ENCODE results near the gene KRT36.
A peak's percentile ranks its signal among the peaks of the same experiment; 100 is the strongest.

The KRT36 gene

DNA sequence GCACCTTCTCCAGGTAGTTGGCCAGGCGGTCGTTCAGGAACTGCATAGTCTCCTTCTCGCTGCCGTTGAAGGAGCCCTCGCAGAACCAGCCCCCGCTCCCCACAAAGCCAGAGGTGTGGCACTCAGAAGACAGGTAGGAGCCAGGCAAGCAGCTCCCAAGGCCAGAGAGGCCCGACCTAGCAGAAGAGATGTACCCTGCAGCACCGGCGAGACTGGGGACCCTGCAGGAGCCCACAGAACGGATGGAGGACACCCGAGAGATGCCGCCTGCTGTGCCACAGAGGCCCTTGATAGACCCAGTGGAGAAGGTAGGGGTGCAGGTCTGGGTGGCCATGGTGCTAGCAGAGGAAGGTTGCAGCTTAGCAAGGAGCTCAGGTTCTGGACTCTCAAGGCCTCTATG is at the start of gene KRT36:
Gene KRT36, minus strand, starts transcription at position 380 of the 400 bp plus-strand sequence. Its CDS starts 46 bp downstream, at position 334.
- DNase-seq (ENCODE audit: low spot score), result no peak

DNA sequence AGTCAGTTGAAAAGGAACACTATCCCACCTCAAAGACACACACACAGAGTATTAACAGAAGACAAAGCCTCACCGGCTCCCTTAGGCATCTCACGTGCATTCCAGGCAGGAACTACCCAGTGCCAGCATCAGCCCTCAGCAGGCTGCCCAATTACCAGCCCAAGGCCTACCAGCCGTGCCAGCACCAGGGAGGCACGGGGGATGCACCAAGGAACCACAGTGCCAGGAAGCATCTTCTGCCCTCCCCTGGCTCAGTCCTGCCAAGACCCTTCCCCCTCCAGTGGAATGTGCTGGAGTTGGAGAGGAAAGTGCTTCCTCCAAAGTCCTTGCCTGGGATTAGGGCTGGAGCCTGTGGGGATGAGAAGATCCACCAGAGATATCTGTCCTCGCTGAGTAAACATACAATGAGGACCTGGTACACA is 49.4 kb upstream of the KRT36 start:
- no peak for DNase-seq (ENCODE audit: low spot score)

DNA sequence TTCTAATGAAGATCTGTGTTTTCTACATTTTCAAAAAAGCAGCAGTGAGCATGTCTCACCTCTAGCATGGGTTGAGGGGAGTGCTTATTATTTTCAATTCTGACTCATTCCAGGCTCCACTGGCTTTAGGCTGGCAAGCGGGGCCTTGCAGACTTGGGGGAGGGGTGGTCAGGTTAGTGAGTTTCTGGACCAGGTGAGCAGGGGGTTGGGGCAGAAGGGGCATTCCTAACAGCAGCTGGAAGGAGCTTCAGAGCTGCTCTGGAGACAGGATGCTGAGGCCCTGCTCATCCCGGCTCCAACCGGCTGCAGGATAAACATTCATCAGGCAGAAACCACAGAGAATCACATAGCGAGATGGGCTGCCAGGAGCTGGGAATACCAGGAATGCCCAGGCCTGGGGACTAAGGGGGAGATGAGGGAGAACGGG is 48.9 kb upstream of the KRT36 start:
- no peak for DNase-seq (ENCODE audit: low spot score)

DNA sequence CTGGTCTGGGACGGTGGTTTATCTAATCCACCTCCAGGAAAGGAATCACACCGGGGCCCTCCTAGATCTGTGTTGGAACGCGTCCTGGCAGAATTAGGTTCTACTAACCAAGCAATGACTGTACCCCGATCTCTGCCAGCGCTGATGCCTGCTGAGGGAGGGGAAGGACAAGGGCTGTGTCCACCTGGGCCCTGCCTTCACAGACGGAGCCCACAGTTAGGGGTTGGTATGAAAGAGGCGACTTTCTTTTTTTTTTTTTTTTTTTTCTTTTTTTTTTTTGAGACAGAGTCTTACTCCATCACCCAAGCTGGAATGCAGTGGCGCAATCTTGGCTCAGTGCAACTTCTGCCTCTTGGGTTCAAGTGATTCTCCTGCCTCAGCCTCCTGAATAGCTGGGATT is 48.3 kb upstream of the KRT36 start:
- DNase-seq (ENCODE audit: low spot score), result no peak

DNA sequence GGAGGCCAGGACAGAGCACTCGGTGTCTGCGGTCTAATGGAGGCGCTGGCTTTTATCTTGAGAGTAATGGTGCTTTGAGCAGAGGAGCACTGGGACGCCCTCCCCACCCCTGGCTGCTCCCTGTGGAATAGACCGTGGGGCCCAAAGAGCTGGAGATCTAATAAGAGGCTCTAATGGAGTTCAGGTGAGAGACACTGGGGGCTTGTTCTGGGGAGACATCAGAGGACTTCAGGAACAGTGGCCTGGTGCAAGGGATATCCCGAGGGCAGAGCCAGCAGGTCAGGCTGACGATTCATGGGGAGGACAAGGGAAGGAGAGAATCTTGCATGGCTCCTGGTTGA is 47.9 kb upstream of the KRT36 start:
- DNase-seq (ENCODE audit: low spot score), result no peak

DNA sequence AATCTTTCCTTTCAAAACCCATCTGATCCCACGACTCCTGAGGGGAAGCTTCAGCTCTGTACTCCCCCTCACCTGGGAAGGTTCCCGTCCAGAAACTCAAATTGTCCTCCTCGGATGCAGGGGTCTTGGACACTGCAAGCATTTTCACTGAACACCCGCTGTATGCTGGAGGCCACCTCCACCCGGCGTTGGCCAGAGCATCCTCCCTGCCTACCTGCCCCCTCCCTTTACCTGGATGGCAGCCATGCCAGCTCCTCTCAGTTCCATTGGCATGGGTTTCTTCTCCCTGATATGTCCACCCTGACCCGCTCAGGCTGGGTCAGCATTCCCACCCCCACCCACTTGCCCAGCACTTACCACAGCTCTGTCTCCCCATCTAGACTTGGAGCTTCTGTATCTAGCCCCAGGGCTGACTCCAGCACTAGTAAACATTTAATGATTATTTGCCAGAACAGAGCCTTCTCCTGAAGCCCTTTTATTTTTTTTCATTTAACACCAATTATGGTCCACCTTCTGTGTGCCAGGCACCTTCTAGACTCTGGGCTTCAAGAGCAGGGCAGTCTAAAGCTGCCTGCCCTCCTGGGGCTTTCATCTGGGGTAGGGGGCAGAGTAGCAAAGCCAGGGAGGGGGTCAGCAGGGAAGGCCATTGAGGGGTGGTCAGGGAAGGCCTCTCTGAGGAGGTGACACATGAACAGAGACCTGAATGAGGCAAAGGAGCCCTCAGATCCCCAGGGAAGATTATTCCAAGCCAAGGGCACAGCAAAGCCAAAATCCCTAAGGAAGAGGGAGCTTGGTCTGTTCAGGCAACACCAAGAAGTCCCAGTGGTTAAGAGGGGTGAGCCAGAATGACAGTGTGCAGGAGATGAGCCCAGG is 47.3 kb upstream of the KRT36 start:
- DNase-seq (ENCODE audit: low spot score), result no peak

DNA sequence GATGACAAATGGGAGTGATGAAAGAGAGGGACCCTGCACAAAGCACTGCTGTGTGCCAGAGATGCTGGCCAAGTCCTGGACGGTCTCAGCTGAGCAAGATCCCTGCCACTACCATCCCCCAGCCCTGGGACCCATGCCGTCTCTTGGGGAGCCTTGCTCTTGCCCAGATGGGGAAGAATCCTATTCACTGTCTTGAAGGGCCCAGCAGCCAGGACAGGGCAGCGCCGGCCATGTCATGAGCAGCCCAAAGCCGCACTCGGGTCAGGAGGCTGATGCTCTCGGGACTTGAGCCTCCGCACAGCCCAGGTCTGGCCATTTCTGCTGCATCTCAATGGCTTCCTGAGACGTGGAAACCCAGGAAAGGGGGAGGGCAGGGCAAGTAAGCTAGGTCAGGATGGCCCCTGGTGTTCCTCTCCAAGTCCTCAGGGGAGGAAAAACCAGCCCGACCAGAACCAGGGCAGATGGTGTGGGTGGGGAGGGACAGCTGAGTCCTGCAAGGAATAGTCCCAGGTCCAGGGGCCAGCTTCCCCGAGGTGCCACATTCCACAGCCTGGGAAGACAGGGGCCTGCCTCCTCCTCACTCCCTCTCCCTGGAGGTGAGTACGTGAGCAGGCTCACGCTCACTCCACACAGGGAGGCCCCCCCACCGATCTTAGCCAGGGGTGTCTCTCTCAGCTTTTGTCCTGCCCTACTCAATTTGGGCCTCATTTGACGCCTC is 46.2 kb upstream of the KRT36 start:
- no peak for DNase-seq (ENCODE audit: low spot score)

DNA sequence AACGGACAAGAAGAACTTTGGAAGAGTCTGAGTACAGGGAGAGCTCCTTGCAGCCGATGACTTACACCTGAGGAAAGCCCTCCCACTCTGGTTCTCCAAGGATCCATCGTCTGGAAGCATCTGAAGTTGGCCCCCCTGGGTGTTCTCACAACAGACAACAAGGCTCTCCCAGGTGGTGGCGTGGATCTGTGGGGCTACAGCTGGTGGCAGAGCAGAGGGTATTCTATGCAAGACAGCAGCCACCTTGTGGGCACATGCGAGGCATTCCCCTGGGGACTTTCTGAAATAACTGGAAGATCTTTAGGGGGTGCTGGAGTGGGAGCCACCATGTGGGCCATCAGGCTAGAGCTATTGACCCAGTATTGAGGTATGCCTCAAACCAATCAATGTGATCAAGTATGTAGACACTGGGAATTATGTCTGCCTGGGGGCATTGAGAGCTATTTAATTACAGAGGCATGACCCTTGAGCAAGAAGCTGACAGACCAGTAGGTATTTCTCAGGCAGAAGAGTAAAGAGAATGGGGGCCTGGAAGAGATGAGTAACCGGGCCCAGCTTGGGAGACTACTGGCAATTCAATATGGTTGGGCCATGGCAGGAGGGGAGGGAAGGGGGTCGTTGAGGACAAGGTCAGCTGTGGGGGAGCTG is 45.3 kb upstream of the KRT36 start:
- no peak for DNase-seq (ENCODE audit: low spot score)

DNA sequence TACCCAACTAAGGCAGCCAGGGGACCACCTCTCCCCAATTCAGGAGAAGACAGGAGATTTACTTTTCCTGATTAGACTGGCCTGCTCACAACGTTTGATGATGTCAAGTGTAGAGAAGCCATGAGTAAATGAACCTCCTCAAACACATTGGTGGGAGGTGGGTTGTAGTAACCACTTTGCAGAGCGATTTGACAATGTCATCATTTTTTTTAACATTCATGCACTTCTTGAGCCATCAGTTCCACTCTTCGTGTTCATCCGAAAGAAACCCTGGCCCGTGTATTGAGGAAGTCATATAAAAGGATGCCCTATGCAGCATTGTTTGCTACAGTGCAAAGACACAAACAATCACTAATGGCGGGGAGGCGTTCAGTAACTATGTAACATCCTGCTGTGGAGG is 43.9 kb upstream of the KRT36 start:
- no peak for DNase-seq (ENCODE audit: low spot score)

DNA sequence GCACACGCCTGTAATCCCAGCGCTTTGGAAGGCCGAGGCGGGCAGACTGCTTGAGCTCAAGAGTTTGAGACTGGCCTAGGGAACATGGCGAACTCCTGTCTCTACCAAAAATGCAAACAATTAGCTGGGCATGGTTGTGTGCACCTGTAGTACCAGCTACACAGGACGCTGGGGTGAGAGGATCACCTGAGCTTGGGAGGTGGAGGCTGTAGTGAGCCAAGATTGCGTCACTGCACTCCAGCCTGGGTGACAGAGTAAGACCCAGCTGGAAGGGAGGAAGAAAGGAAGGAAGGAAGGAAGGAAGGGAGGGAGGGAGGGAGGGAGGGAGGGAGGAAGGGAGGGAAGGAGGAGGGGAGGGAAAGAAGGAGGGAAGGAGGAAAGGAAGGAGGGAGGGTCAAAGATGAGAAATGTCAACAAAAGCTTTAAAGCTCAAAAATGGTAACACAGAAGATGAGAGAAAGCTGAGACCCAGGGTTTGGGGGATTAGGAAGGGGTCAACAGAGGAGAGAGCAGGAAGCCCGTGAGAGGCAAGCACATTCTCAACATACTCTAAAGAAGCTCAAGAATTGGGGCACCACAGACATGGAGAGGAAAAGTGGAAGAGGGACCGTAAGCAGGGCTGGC is 43.3 kb upstream of the KRT36 start:
- no peak for DNase-seq (ENCODE audit: low spot score)

DNA sequence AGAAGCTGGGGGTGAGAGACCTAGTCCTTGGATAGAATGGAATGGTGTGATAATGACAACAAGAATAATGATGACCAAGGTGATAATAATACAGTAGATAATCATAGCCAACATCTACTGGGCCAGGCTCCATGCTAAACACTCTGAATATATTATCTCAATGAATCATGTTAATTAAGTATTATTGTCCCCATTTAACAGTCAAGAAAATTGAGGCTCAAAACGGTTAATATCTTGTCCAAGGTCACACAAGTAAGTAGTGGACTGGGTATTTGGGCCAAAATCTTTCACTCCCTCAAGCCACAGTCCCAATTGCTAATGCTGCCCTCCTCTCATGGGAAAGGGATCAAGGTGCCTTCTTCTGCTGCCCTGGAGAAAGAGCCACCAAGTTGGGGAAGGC is 42.3 kb upstream of the KRT36 start:
- DNase-seq (ENCODE audit: low spot score), result no peak

DNA sequence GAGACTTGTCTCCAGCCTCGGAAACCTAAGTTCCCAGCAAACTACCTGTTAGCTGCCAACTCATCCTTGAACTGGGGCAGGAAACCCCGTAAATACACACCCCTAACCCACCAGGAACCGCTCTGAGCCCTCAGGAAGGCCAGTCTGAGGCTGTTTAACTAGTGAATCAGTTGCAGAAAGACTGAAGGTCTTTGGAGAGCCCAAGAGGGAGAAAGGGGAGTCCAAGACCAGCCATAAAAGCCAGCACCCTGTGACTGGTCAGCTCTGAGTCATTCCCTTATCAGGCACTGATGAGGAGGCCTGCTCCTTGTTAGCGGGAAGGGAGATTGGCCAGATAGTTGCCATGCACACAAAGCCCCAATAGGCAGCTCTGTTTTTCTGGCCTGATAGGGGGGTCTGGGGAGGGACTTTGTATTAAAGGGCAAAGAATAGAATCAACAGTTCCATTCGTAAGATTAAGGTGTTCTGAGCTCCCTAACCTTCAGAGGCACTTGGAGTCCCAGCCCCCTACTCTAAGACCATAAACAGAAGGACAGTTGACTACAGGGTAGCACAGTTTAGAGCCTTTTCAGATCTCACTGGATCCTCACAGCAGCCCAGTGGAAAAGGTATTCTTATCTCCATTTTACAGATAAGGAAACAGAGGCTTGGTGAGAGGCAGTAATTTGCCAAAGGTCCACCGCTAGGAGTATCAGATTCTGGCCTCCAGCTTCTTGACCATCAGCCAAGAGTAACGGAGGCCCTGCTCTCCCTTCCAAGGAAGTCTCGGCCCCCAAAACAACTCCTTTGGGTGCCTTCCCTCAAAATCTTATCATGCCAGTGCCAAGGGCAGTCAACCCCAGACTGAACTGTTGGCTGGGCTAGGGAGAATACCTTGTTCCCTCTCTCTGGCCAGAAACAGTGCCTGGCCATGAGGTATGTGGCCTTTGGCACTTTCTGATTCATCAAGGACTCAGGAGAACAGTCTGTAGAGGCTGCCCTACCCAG is 40.6 kb upstream of the KRT36 start:
- peak; percentile 44 for DNase-seq (ENCODE audit: low spot score)

DNA sequence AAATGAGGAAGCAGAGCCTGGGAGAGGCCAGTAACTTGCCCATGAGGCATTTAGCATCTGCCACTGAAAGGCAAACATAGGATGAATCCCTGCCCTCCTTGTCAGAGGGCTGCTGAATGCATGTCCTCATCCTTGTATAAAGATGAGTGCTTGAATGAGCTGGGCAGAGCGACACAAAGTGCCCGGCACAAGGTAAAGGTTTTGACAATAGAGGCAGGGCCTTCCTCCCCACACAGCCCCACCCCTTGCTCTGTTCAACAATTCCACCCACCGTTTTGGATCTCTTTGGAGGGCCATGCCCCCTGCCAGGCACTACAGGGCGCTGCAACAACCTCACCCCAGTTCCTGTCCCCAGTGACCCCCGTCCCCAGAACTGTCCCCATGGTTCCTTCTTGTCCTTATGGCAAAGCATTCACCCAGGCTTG is 39.8 kb upstream of the KRT36 start:
- DNase-seq (ENCODE audit: low spot score), result no peak

DNA sequence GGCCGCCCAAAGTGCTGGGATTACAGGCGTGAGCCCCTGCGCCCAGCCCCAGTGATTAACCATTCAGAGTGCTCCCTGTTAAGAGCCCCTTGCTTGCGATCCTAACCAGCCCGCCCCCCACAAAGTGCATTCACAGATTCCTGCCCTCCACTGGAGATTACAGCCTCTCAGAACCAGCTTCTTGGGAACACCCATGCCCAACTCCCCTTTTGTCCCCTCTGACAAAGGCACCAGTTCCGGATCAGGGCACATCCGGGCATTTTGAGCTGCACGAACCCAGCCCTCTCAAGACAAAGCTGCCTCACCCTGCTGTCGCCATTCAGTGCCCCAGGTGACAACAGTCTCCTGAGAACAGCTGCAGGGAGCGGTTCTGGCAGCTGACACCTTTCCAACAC is 39.2 kb upstream of the KRT36 start:
- no peak for DNase-seq (ENCODE audit: low spot score)

DNA sequence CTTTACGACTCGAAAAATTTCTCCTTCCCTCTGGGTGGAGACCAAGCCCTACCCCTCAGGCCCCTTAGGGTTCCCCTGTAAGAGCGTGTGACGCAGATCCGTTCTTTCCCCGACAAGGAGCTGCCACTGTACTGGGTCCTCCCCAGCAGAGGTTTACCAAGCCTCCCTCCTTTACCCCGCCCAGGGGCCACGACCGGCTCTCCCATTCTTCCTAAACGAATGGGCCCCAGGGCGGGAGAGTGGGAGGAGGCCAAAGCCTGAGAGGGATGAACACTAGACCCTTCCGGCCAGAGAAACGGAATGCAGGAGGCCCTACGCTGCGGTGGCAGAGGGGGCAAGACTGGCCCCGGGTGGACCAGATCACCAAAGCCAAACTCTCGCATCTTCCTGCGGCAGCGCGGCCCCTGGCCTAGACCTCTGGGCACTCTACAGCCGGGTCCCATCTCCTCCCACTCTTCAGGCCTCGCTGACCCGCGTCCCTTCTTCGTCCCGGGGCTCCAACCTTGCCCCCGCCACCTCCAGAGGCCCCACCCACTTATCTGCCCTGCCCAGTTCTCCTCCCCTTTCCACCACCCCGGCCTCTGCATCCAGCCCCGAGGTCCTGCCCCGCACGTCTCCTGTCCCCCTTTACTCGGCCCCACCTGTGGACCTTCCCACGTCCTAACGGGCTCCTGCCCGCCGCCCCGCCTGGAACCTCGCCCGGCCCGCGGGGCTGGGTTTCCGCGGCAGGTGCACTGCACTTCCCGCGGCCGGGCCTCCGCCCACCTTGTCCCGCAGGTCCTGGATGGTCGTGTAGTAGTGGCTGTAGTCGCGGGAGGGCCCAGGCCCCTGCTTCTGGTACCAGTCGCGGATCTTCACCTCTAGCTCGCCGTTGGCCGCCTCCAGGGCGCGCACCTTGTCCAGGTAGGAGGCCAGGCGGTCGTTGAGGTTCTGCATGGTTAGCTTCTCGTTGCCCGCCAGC is 37.6 kb upstream of the KRT36 start:
- no peak for DNase-seq (ENCODE audit: low spot score)

DNA sequence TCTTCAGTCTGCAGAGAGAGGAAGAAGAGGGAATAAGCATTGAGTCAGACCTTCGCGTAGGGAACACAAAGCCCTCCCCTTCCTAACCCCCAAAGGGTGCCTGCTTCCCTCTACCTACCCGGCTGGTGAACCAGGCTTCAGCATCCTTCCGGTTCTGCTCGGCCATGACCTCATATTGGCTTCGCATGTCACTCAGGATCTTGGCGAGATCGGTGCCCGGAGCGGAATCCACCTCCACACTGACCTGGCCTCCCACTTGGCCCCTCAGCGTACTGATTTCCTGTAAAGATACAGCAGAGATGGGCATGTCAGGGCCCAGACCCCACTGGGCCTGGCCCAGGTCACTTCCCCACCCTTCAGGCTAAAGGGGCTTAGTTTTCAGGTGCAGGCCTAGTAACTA is 34.6 kb upstream of the KRT36 start:
- DNase-seq (ENCODE audit: low spot score), result no peak

DNA sequence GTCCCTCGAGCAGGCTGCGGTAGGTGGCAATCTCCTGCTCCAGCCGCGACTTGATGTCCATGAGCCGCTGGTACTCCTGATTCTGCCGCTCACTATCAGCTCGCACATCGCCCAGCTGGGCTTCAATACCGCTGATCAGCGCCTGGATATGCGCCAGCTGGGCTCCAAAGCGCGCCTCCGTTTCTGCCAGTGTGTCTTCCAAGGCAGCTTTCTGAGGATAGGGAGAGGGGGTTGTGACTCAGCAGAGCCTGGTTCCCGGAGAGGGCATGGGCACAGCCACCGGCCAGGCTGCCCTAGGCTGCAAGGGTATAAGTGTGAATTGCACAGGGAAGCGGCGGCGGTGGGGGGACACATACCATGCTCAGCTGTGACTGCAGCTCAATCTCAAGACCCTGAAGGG is 34.1 kb upstream of the KRT36 start:
- no peak for DNase-seq (ENCODE audit: low spot score)

DNA sequence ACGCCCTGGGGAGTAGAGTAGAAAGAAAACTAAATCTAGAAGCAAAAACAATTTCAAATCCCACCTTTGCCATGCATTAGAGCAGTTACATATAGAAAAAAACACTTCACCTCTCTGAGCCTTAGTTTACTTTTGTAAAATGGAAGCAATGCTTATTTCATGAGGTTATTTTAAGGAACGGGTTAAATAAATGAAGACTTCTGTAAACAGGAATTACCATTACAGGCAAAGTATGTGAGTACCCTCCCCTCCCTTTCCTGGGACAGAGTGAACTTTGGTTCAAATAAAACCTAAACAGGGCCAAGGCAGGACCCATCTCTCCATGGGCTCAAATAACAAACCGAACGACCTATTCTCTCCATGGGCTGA is 33.5 kb upstream of the KRT36 start:
- no peak for DNase-seq (ENCODE audit: low spot score)

DNA sequence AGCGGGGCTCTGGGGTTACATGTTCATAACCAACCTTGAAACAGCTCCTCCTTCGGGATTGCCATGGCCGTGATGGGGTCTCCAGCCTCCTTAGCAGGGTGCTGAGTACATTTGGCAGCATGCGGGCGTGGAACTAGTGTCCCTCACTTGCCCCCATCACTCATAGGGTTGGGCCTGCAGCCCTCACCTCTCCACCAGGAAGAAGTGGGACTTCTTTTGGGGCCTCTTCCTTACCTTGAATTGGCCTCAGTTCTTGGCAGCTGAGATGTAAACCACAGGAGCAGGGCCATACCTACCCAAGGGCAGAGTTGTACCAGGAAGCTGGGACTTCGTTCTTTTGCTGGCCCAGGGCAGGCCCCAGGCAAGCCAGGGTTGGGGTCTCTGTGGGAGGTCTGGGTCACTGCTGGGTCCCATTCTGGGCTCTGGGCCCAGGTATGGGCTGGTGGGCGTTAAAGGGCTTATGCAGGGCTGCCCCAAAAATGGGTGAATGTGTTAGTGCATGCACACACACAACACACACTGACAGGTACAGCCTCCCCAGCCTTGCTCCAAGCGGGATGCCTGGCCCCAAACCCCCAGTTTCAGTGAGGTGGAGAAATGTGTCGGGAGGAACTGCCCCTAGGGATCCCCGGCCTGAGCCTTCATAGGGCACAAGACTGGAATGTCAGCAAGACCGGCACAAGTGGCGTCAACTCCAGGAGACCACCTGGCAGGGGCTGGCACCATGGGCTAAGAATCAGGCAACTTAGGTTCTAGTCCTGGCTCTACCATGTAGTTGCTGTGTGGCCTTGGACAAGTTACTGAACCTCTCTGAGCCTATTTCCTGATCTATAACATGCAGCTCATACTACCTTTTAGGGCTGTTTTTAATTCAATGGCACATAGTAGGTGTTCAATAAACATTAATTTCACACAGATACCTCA is 32.9 kb upstream of the KRT36 start:
- no peak for DNase-seq (ENCODE audit: low spot score)

All from HuH-7 (cell line).